ENCODE results near the gene SCAI. TPM values are rescaled to one million over a fixed set of nuclear protein-coding genes. Genes with fewer than 3 reads are reported as not detected.

Gene SCAI
- total and polyA plus RNA-seq, 12 donors: 0.51 to 4.4 (median 3.5) TPM

- DNase-seq (no peak), ATAC-seq (no peak)
- Histone ChIP-seq H3K4me3 (no peak overlapping the region), H3K27me3 (no peaks in the 10 kb centered on the region), H3K9me3 (no peaks in the 10 kb centered on the region), H3K36me3 (peaks cover 0 to 38% (median 7%) of the 10 kb centered on the region in 9 donors), H3K4me1 (peaks cover 2 to 17% (median 9%) of the 10 kb centered on the region in 9 donors), H3K27ac (no peak overlapping the region)
- 72 to 76% methylated on average over 4 of the region's 4 CpGs for WGBS, 2 donors
- intact Hi-C loops (cut with DNase I): loop anchor here in 4 of 10 donors (10.0 kb wide), 3 partner anchors 201 to 291 kb away; partner anchors contain the start of genes GOLGA1 (in 2 of the 4) and WDR38 (in 1 of the 4)
- TF ChIP-seq CTCF (IDR thresholded peaks at IDR 0.05): no peak
These were observed 2.9 kb upstream of the SCAI start for GRCh38 chr9:125146247-125146646.

GRCh38 chr9:125145425-125145824, 2.1 kb upstream of the SCAI start:
- WGBS, 2 donors: 69 to 79% methylated on average over 4 of the region's 4 CpGs
- Histone ChIP-seq H3K27ac (no peak overlapping the region), H3K36me3 (peaks cover 0 to 30% (median 0%) of the 10 kb centered on the region in 9 donors), H3K4me3 (no peak overlapping the region), H3K27me3 (no peaks in the 10 kb centered on the region), H3K4me1 (peaks cover 2 to 17% (median 11%) of the 10 kb centered on the region in 9 donors), H3K9me3 (no peaks in the 10 kb centered on the region)
- DNase-seq (no peak), ATAC-seq (no peak)
- intact Hi-C loops (cut with DNase I): loop anchor here in 4 of 10 donors (10.0 kb wide), 3 partner anchors 201 to 291 kb away; partner anchors contain the start of genes GOLGA1 (in 2 of the 4) and WDR38 (in 1 of the 4)
- TF ChIP-seq CTCF (IDR thresholded peaks at IDR 0.05): no peak

- Histone ChIP-seq H3K27me3 (no peaks in the 10 kb centered on the region), H3K9me3 (no peaks in the 10 kb centered on the region), H3K27ac (peak overlapping the region in 8 of 10 donors; percentile 58 to 79 (median 67)), H3K4me1 (peaks cover 2 to 17% (median 11%) of the 10 kb centered on the region in 9 donors), H3K4me3 (peak overlapping the region; percentile 57 to 78 (median 70)), H3K36me3 (peaks cover 0 to 7% (median 0%) of the 10 kb centered on the region in 9 donors)
- intact Hi-C loops (cut with DNase I): loop anchor here in 8 of 10 donors (1.0 to 10.0 kb wide), 6 partner anchors 198 to 370 kb away; partner anchors contain the start of genes GOLGA1 (in 8 of the 8), NR6A1 (in 5 of the 8) and WDR38 (in 1 of the 8)
- no peak for TF ChIP-seq CTCF (IDR thresholded peaks at IDR 0.05)
- DNase-seq (peak; percentile 4 to 19), ATAC-seq (peak in 3 of 8 donors; percentile 1 to 24 (median 16))
- WGBS, 2 donors: 3 to 4% methylated on average over 33 to 54 of the region's 54 CpGs
These were observed 560 bp downstream of the SCAI start for GRCh38 chr9:125142560-125143376.

GRCh38 chr9:125141751-125142150, 1.6 kb downstream of the SCAI start:
- no peak for TF ChIP-seq CTCF (IDR thresholded peaks at IDR 0.05)
- peaks cover 2 to 17% (median 11%) of the 10 kb centered on the region in 9 donors for H3K4me1 ChIP-seq
- WGBS, 2 donors: 84 to 97% methylated on average over 4 of the region's 4 CpGs
- H3K27ac ChIP-seq: no peak overlapping the region
- no peak for DNase-seq
- no peaks in the 10 kb centered on the region for H3K27me3 ChIP-seq
- no peak for ATAC-seq
- peak overlapping the region in 1 of 10 donors; percentile 64 for H3K4me3 ChIP-seq
- H3K9me3 ChIP-seq: no peaks in the 10 kb centered on the region
- peaks cover 0 to 7% (median 0%) of the 10 kb centered on the region in 9 donors for H3K36me3 ChIP-seq
- intact Hi-C loops (cut with DNase I): loop anchor here in 7 of 10 donors (5.0 to 10.0 kb wide), 5 partner anchors 197 to 369 kb away; partner anchors contain the start of genes GOLGA1 (in 7 of the 7), NR6A1 (in 5 of the 7) and WDR38 (in 1 of the 7)
